ENCODE results near the gene HSFX1. TPM values are rescaled to one million over a fixed set of nuclear protein-coding genes. Genes with fewer than 3 reads are reported as not detected.

Gene HSFX1
- polyA plus RNA-seq, 1 experiment: 0.25 TPM

DNA sequence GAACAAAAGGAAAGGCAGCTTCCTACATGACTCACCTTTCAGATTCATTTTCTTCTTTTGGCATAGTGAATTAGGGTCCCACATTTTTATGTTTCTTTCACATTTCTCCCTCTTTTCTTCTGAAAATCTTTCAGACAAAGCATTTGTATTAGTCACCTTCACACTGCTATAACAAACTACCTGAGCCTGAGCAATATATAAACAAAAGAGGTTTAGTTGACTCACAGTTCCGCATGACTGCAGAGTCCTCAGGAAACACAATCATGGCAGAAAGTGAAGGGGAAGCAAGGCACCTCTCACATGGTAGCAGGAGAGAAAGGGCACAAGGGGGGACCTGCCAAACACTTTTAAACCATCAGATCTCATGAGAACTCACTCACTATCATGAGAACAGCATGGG is 44.8 kb downstream of the HSFX1 start:
- H3K36me3 ChIP-seq (ENCODE audit: control insufficient read depth, insufficient read depth, low read length): no peaks in the 10 kb centered on the region
- no peak overlapping the region for H3K4me3 ChIP-seq (ENCODE audit: low read depth, low read length)
- ChIA-PET CTCF (interaction anchor here (0.6 kb wide), 1 partner anchor 51 kb away, joined by 3 read pairs; no protein-coding TSS in a partner anchor), POLR2A (no interaction called here)
- TF ChIP-seq, protein P1, sequence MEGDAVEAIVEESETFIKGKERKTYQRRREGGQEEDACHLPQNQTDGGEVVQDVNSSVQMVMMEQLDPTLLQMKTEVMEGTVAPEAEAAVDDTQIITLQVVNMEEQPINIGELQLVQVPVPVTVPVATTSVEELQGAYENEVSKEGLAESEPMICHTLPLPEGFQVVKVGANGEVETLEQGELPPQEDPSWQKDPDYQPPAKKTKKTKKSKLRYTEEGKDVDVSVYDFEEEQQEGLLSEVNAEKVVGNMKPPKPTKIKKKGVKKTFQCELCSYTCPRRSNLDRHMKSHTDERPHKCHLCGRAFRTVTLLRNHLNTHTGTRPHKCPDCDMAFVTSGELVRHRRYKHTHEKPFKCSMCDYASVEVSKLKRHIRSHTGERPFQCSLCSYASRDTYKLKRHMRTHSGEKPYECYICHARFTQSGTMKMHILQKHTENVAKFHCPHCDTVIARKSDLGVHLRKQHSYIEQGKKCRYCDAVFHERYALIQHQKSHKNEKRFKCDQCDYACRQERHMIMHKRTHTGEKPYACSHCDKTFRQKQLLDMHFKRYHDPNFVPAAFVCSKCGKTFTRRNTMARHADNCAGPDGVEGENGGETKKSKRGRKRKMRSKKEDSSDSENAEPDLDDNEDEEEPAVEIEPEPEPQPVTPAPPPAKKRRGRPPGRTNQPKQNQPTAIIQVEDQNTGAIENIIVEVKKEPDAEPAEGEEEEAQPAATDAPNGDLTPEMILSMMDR (IDR thresholded peaks at IDR 0.05; ENCODE audit: insufficient read depth, low read depth, low read length): no peak
- H3K27me3 ChIP-seq (ENCODE audit: control insufficient read depth, insufficient read depth, low read length): no peaks in the 10 kb centered on the region
- DNase-seq (ENCODE audit: low read depth): no peak

DNA sequence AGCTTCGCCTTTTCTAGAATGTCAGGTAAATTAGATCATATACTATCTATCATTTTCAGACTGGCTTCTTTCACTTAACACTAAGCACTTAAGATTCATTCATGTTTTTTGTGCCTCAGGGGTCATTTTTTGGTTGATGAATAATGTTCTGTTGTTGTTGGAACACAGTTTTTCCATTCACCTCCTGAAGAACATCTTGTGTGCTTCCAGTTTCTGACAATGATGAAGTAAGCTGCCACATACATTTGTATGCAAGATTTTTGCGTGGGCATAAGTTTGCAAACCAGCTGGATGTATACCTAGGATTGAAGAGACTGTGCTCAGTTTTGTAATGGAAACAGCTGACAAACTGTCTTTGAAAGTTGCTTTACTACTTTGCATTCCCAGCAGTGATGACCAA is 45.5 kb downstream of the HSFX1 start:
- ChIA-PET CTCF (no interaction called here), POLR2A (no interaction called here)
- no peak for DNase-seq (ENCODE audit: low read depth)
- TF ChIP-seq, protein P1 (IDR thresholded peaks at IDR 0.05; ENCODE audit: insufficient read depth, low read depth, low read length): no peak
- Histone ChIP-seq H3K36me3 (ENCODE audit: control insufficient read depth, insufficient read depth, low read length) (no peaks in the 10 kb centered on the region), H3K4me3 (ENCODE audit: low read depth, low read length) (no peak overlapping the region), H3K27me3 (ENCODE audit: control insufficient read depth, insufficient read depth, low read length) (no peaks in the 10 kb centered on the region)

DNA sequence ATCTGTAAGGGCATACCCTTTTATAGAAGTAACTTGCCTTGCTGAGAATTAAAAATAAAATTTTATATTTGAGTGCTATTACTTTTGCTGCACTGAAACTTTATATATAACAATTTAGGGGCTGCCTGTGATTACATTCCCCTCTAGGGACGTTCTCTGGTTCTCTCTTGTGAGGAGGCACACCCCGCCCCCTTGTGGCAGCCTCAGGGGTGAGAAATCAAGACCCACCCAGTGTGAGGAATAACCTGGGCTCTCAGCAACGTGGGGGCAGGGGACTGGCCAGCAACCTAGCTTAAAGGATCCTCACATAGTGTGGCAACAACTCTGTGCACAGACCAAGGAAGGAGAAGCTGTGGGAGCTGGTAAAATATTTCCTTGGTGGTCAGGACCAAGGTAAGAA is 51.6 kb downstream of the HSFX1 start:
- Histone ChIP-seq H3K27me3 (ENCODE audit: control insufficient read depth, insufficient read depth, low read length) (no peaks in the 10 kb centered on the region), H3K4me3 (ENCODE audit: low read depth, low read length) (no peak overlapping the region), H3K36me3 (ENCODE audit: control insufficient read depth, insufficient read depth, low read length) (no peaks in the 10 kb centered on the region)
- CTCF ChIA-PET: no interaction called here
- no peak for DNase-seq (ENCODE audit: low read depth)
- TF ChIP-seq, protein P1 (IDR thresholded peaks at IDR 0.05; ENCODE audit: insufficient read depth, low read depth, low read length): peak; percentile 41
- POLR2A ChIA-PET: no interaction called here

Small RNA genes within 50 kb of the gene (small RNA-seq; reads per million reads assigned to genes)
- gene AC244098.1 (ENCODE audit: insufficient read length, low read depth, low replicate concordance): not detected
- gene AC244098.2 (ENCODE audit: insufficient read length, low read depth, low replicate concordance): not detected
- not detected for gene AC244098.3 (ENCODE audit: insufficient read length, low read depth, low replicate concordance)

Other genes with a start within 250 kb of the HSFX1 start
- 18.2 and 18.8 TPM in 2 replicates for gene EOLA1, start 233.1 kb upstream of the HSFX1 start, polyA plus RNA-seq (2011; rRNA removed)
- not detected in 2 replicates for gene HSFX3, start 224.1 kb upstream of the HSFX1 start, polyA plus RNA-seq (2011; rRNA removed)
- gene MAGEA9B, start 186.6 kb upstream of the HSFX1 start, polyA plus RNA-seq (2011; rRNA removed): not detected in 2 replicates
- 0.25 and 0.29 TPM in 2 replicates for gene HSFX2, start 178.8 kb upstream of the HSFX1 start, polyA plus RNA-seq (2011; rRNA removed)
- 19.7 and 20.6 TPM in 2 replicates for gene TMEM185A, start 142.3 kb upstream of the HSFX1 start, polyA plus RNA-seq (2011; rRNA removed)
- not detected in 2 replicates for gene MAGEA11, start 62.0 kb upstream of the HSFX1 start, polyA plus RNA-seq (2011; rRNA removed)
- gene MAGEA9, start 7.9 kb downstream of the HSFX1 start, polyA plus RNA-seq (2011; rRNA removed): not detected in 2 replicates
- gene MAGEA8, start 107.1 kb downstream of the HSFX1 start, polyA plus RNA-seq (2011; rRNA removed): not detected in 2 replicates
- gene HSFX4, start 155.5 kb downstream of the HSFX1 start, polyA plus RNA-seq (2011; rRNA removed): not detected in 2 replicates
- gene EOLA2, start 164.4 kb downstream of the HSFX1 start, polyA plus RNA-seq (2011; rRNA removed): 35.8 and 36.8 TPM in 2 replicates